Measurements from ENCODE around the gene DENND10.

The DENND10 gene

DNA sequence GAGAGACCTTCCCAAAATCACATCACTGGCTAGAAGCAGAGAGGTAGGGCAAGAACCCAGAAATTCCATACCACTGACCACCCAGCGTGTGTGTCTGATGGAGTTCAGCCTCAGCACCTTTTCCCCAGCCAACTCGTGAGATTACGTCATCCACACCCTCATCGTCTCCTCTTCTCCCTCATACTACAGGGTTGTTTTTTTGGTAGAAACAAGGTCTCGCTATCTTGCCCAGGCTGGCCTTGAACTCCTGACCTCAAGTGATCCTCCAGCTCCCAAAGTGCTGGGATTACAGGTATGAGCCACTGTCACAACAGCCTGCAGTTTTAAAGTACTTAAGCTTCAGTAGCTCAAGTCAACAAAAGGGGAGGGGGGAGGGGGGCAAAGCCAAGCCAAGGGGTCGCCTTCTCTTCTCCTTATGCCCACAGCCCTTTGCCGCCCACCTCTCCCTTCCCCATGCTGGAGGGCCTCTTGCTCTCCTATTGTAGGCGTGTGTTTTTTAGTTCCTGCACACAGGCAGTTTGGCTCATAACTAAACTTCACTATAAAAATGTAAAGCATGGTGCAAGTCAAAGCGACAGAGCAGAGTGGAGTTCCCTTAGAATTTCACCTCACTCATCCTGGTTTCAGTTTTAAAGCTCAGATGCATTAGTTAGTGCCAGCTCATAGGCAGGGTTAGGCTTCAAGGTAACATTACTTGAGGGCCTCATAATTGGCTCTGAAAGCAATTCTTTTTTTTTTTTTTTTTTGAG lies 79.9 kb downstream of the DENND10 start:
- H4K20me1 ChIP-seq (ENCODE audit: insufficient read depth), result no peaks in the 10 kb centered on the region
- peaks cover 19% of the 10 kb centered on the region for H3K4me1 ChIP-seq (ENCODE audit: low read depth, poor library complexity, severe bottlenecking)
- no peaks in the 10 kb centered on the region for H3K27me3 ChIP-seq (ENCODE audit: insufficient read depth, low read depth)
- H3K4me2 ChIP-seq, result no peak overlapping the region
- H3K36me3 ChIP-seq (ENCODE audit: insufficient read depth), result no peaks in the 10 kb centered on the region
- no peak overlapping the region for H3K9ac ChIP-seq
- H2AFZ ChIP-seq (ENCODE audit: low read depth), result no peak overlapping the region
- H3K79me2 ChIP-seq (ENCODE audit: insufficient read depth, low read depth), result no peaks in the 10 kb centered on the region
- TF ChIP-seq, protein P1, sequence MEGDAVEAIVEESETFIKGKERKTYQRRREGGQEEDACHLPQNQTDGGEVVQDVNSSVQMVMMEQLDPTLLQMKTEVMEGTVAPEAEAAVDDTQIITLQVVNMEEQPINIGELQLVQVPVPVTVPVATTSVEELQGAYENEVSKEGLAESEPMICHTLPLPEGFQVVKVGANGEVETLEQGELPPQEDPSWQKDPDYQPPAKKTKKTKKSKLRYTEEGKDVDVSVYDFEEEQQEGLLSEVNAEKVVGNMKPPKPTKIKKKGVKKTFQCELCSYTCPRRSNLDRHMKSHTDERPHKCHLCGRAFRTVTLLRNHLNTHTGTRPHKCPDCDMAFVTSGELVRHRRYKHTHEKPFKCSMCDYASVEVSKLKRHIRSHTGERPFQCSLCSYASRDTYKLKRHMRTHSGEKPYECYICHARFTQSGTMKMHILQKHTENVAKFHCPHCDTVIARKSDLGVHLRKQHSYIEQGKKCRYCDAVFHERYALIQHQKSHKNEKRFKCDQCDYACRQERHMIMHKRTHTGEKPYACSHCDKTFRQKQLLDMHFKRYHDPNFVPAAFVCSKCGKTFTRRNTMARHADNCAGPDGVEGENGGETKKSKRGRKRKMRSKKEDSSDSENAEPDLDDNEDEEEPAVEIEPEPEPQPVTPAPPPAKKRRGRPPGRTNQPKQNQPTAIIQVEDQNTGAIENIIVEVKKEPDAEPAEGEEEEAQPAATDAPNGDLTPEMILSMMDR (conservative IDR thresholded peaks at IDR 0.05; ENCODE audit: low read depth, low read length), result no peak
- H3K27ac ChIP-seq, result no peak overlapping the region
- H3K4me3 ChIP-seq (IDR thresholded peaks at IDR 0.05; ENCODE audit: insufficient read depth, low read depth, low read length), result no peak overlapping the region
